CD4-positive, alpha-beta memory T cell (primary cell): Measurements from ENCODE around the gene TDRD9. TPM values are rescaled to one million over a fixed set of nuclear protein-coding genes. Genes with fewer than 3 reads are reported as not detected.

Source experiments
- CTCF ChIA-PET: fragments of 350-600 bp; sonication (Branson Sonifier 250); formaldehyde crosslinking; loops from one replicate; lab custom pipeline; 2021; ENCODE audit warnings: inconsistent platforms; ENCODE audit not compliant: partially characterized antibody; lab: Charles Lee
- POLR2A ChIA-PET: fragments of 350-600 bp; sonication (Branson Sonifier 250); formaldehyde crosslinking; loops from one replicate; lab custom pipeline; 2021; ENCODE audit not compliant: partially characterized antibody; lab: Charles Lee
- DNase-seq, 5 donors: peaks; one replicate each; pipeline versions ENCODE4 v3.0.0 to v3.0.0-alpha.2; 2020 to 2022; ENCODE audit warnings: mixed read lengths in 1 of 5
- H3K27ac ChIP-seq: one replicate; pipeline ENCODE4 v1.7.0; 2013; ENCODE audit warnings: low read depth, low read length
- H3K27me3 ChIP-seq: 2 replicates; pipeline ENCODE4 v1.7.0; 2013; ENCODE audit warnings: mild to moderate bottlenecking, low read length, moderate library complexity; ENCODE audit not compliant: insufficient read depth
- H3K36me3 ChIP-seq: 2 replicates; pipeline ENCODE4 v1.7.0; 2013; ENCODE audit warnings: mild to moderate bottlenecking, low read length, moderate library complexity; ENCODE audit not compliant: insufficient read depth
- H3K4me1 ChIP-seq: 2 replicates; pipeline ENCODE4 v1.7.0; 2013; ENCODE audit warnings: mild to moderate bottlenecking, low read length, moderate library complexity; ENCODE audit not compliant: insufficient read depth
- H3K4me3 ChIP-seq, 2 donors: one replicate each; pipeline ENCODE4 v1.7.0; 2013; ENCODE audit warnings: low read length in 2 of 2, mild to moderate bottlenecking in 1 of 2
- H3K9me3 ChIP-seq, 2 donors: one replicate each; pipeline ENCODE4 v1.7.0; 2013; ENCODE audit warnings: low read length in 2 of 2, control low read depth in 1 of 2; ENCODE audit not compliant: control insufficient read depth in 1 of 2
- H3K27ac Mint-ChIP-seq, 7 donors: one replicate each; pipeline ENCODE4 v1.8.0; 2020 to 2021; ENCODE audit warnings: mixed read lengths in 7 of 7, mild to moderate bottlenecking in 6 of 7, inconsistent platforms in 3 of 7, moderate library complexity in 3 of 7
- H3K27me3 Mint-ChIP-seq, 2 donors: one replicate each; pipeline ENCODE4 v1.8.0; 2020 to 2021; ENCODE audit warnings: mixed read lengths in 2 of 2
- H3K36me3 Mint-ChIP-seq, 2 donors: one replicate each; pipeline ENCODE4 v1.8.0; 2020 to 2021; ENCODE audit warnings: mixed read lengths in 2 of 2, inconsistent platforms in 1 of 2, mild to moderate bottlenecking in 1 of 2
- H3K4me1 Mint-ChIP-seq, 4 donors: one replicate each; pipeline ENCODE4 v1.8.0; 2020 to 2021; ENCODE audit warnings: mixed read lengths in 4 of 4, mild to moderate bottlenecking in 1 of 4
- H3K4me3 Mint-ChIP-seq, 8 donors: one replicate each; pipeline ENCODE4 v1.8.0; 2020 to 2021; ENCODE audit warnings: mixed read lengths in 8 of 8, mild to moderate bottlenecking in 7 of 8, moderate library complexity in 6 of 8, inconsistent platforms in 3 of 8
- H3K9me3 Mint-ChIP-seq, 8 donors: one replicate each; pipeline ENCODE4 v1.8.0; 2020 to 2021; ENCODE audit warnings: mixed read lengths in 8 of 8, mild to moderate bottlenecking in 5 of 8, inconsistent platforms in 3 of 8, moderate library complexity in 1 of 8
- intact Hi-C: fragments of 100-400 bp; cut with micrococcal nuclease; formaldehyde crosslinking; loops from one replicate; pipeline ENCODE4 v1.15.1; 2023
- polyA plus RNA-seq, 2 donors: library from polyadenylated mRNA; unstranded; fragments of 300-500 nt; fragmentation: Illumina TruSeq; gene quantifications; one replicate each; pipeline ENCODE4 v1.2.3, GENCODE V29; 2021
- total RNA-seq, 2 experiments: library from RNA; stranded (reverse); gene quantifications; one replicate each; pipeline ENCODE4 v1.2.3, GENCODE V29; 2021

Gene TDRD9
- total and polyA plus RNA-seq, 4 experiments from 2014 or later: 0.28 to 1.2 (median 0.59) TPM

DNA sequence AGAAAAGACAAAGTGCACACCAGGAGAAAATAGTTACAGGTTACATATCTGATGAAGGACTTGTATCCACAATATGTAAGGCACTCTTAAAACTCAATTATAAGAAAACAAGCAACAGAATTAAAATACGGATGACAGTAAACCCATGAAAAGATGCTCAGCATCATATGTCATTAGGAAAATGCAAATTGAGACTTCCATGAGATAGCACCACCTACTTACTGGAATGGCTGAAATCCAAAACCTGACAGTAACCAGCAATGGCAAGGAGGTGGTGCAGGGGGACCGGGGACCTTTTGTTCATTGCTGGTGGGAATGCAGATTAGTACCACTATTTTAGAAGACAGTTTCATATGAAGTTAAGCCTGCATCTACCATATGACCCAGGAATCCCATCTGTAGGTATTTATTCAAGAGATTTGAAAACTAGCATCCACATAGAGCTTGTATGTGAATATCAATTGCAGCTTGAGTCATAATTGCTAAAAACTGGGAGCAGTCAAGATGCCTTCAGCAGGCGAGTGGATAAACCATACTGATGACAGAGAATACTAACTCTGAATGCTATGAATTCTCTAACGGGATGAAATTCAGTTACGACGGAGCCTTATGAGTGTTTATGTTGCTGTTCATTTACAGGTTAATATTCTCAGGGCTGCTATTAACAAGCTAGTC, 113.3 kb downstream of the TDRD9 start:
- Mint-ChIP-seq H3K4me1 (no peaks in the 10 kb centered on the region), H3K9me3 (no peaks in the 10 kb centered on the region), H3K27ac (peak overlapping the region in 1 of 7 donors; percentile 63), H3K36me3 (no peaks in the 10 kb centered on the region), H3K27me3 (peaks cover 22 to 25% of the 10 kb centered on the region in 2 donors), H3K4me3 (no peak overlapping the region)
- intact Hi-C loops: no loop called here
- Histone ChIP-seq H3K27me3 (no peaks in the 10 kb centered on the region), H3K4me1 (no peaks in the 10 kb centered on the region), H3K4me3 (no peak overlapping the region), H3K27ac (no peak overlapping the region), H3K9me3 (no peaks in the 10 kb centered on the region), H3K36me3 (no peaks in the 10 kb centered on the region)
- no peak for DNase-seq
- CTCF ChIA-PET: no interaction called here
- POLR2A ChIA-PET: no interaction called here

DNA sequence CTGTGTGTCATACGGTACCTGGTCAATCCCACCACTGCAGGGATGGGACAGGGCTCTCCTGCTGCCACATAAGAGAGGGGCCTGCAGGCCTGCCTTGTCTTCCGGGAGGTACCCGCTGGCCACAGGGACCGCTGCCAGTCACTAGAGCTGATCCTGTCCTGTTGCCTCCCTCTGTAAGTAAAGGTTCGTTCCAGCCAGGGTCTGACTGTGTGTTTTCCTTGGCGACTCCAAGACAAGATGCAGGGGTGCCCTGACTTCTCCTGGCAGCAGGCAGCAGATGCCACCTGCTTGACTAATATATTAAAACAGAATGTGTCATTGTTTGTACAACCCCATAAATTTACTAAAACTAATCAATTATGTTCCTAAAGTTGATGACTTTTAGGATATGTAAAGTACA, 115.8 kb downstream of the TDRD9 start:
- no peak for DNase-seq
- H3K36me3 Mint-ChIP-seq: no peaks in the 10 kb centered on the region
- POLR2A ChIA-PET: no interaction called here
- H3K4me1 Mint-ChIP-seq: no peaks in the 10 kb centered on the region
- Histone ChIP-seq H3K36me3 (no peaks in the 10 kb centered on the region), H3K27ac (no peak overlapping the region), H3K27me3 (no peaks in the 10 kb centered on the region), H3K9me3 (no peaks in the 10 kb centered on the region), H3K4me1 (no peaks in the 10 kb centered on the region), H3K4me3 (no peak overlapping the region)
- CTCF ChIA-PET: no interaction called here
- no peak overlapping the region for H3K4me3 Mint-ChIP-seq
- H3K27ac Mint-ChIP-seq: no peak overlapping the region
- intact Hi-C loops: no loop called here
- peaks cover 12 to 23% of the 10 kb centered on the region in 2 donors for H3K27me3 Mint-ChIP-seq
- no peaks in the 10 kb centered on the region for H3K9me3 Mint-ChIP-seq

DNA sequence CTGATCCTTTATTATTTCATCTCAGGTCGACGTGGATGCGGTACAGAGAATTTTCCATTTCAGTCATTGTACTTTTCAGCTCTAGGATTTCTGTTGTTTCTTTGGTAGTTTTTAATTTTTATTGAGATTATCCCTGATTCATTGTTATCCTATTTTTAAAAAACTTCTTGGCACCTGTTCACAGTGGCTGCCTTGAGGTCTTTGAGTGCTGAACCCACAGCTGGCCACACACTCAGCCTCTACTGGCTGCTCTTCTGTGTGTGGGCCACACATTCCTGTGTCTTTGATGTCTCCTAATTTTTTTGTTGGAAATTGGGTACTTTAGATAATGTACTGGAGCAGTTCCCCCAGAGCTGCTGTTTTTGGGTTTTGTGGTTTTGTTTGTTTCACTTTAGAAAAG, 119.5 kb downstream of the TDRD9 start:
- Histone ChIP-seq H3K4me1 (no peaks in the 10 kb centered on the region), H3K36me3 (no peaks in the 10 kb centered on the region), H3K27me3 (no peaks in the 10 kb centered on the region), H3K9me3 (no peaks in the 10 kb centered on the region), H3K27ac (no peak overlapping the region), H3K4me3 (no peak overlapping the region)
- CTCF ChIA-PET: interaction anchor here (2.2 kb wide), 1 partner anchor 30 kb away, joined by 7 read pairs; no protein-coding TSS in a partner anchor
- Mint-ChIP-seq H3K9me3 (no peaks in the 10 kb centered on the region), H3K27ac (no peak overlapping the region), H3K4me3 (no peak overlapping the region), H3K4me1 (no peaks in the 10 kb centered on the region), H3K36me3 (no peaks in the 10 kb centered on the region), H3K27me3 (peaks cover 8 to 21% of the 10 kb centered on the region in 2 donors)
- POLR2A ChIA-PET: no interaction called here
- no peak for DNase-seq
- intact Hi-C loops: no loop called here

DNA sequence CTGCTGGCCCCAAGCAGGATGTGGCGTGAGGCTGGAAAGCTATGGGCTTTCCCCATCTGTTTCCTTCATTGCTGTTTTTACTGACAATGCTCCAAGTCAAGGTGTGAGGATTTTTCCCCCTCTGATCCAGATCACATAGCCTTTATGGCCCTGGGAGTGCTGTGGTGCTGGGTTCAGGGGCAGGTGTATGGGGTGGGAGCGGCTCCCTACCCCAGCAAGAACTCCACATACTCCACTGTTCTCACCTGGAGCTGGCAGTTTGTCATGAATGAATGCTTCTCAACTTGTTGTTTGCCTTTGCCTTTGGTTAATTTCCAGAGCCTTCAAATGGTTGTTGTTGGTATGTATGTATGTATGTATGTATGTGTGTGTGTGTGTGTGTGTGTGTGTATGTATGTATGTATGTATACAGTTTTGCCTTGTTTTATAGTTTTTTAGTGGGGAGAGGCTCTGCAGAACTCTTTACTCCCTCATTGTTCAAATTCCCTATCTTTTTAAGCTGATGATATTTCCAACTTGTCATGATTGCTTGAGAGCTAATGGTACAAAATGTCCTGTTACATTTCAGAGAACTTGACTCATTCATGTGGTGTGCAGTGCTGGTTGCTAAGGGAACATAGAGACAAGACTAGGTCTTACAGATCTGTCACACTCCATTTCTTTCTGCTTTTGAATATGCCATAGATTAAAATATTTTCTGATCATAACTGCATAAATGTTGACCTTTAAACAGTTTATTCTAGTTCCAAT, 120.7 kb downstream of the TDRD9 start:
- Histone ChIP-seq H3K36me3 (no peaks in the 10 kb centered on the region), H3K4me3 (no peak overlapping the region), H3K27ac (no peak overlapping the region), H3K27me3 (no peaks in the 10 kb centered on the region), H3K9me3 (no peaks in the 10 kb centered on the region), H3K4me1 (no peaks in the 10 kb centered on the region)
- Mint-ChIP-seq H3K4me1 (no peaks in the 10 kb centered on the region), H3K9me3 (no peaks in the 10 kb centered on the region), H3K36me3 (no peaks in the 10 kb centered on the region), H3K27me3 (peaks cover 8 to 22% of the 10 kb centered on the region in 2 donors), H3K27ac (no peak overlapping the region), H3K4me3 (no peak overlapping the region)
- ChIA-PET CTCF (interaction anchor here (2.2 kb wide), 1 partner anchor 29 kb away, joined by 7 read pairs; no protein-coding TSS in a partner anchor), POLR2A (no interaction called here)
- intact Hi-C loops: no loop called here
- DNase-seq: no peak

DNA sequence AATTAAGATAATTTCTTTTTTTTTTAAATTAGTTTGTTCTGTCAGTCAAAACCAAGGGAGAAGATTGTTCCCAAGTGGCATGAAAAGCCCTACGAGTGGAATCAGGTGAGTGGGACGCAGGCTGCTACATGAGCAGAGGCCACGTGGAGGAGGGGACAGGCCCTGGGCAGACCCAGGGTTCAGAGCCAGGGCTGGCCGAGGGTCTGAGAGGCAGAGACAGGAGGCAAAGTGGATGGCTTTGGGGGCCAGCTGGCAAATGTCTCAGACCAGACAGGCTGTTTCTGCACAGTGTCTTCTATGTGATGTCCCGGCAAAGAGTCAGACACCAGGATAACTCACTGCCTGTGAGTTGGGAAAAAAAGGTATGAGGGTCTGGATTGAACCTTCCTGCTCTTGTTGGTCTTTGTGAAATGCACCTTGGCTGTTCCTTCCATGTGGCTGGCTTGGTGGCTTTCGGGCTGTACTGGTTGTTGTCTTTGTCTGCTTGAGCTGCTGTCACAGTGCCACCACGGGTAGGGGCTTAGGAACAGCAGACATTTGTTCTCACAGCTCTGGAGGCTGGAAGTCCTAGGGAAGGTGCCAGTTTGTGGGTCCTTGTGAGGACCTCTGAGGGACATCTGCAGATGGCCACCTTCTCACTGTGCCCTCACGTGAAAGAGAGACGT, 121.5 kb downstream of the TDRD9 start:
- Histone ChIP-seq H3K27me3 (no peaks in the 10 kb centered on the region), H3K27ac (no peak overlapping the region), H3K36me3 (no peaks in the 10 kb centered on the region), H3K9me3 (no peaks in the 10 kb centered on the region), H3K4me1 (no peaks in the 10 kb centered on the region), H3K4me3 (no peak overlapping the region)
- Mint-ChIP-seq H3K36me3 (no peaks in the 10 kb centered on the region), H3K9me3 (no peaks in the 10 kb centered on the region), H3K4me1 (no peaks in the 10 kb centered on the region), H3K27ac (peak overlapping the region in 1 of 7 donors; percentile 86), H3K27me3 (peaks cover 10 to 20% of the 10 kb centered on the region in 2 donors), H3K4me3 (no peak overlapping the region)
- CTCF ChIA-PET: no interaction called here
- intact Hi-C loops: no loop called here
- no peak for DNase-seq
- POLR2A ChIA-PET: no interaction called here

DNA sequence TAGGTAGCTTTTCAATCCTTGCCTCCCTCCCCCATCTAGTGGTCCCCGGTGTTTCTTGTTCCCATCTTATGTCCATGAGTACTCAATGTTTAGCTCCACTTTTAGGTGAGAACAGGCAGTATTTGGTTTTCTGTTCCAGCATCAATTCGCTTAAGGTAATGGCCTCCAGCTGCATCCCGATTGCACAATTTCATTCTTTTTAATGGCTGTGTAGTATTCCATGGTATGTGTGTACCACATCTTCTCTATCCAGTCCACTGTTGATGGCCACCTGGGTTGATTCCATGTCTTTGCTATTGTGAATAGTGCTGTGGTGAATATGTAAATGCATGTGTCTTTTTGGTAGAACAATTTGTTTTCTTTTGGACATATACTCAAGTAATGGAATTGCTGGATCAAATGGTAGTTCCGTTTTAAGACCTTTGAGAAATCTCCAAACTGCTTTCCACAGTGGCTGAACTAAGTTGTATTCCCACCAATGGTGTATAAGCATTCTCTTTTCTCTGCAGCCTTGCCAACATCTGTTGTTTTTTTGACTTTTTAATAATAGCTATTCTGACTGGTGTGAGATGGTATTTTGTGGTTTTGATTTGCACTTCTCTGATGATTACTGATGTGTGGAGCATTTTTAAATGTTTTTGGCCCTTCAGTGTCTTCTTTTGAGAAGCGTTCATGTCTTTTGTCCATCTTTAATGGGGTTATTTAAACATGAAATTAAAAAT, 123.0 kb downstream of the TDRD9 start:
- Histone ChIP-seq H3K4me3 (no peak overlapping the region), H3K27ac (no peak overlapping the region), H3K4me1 (no peaks in the 10 kb centered on the region), H3K27me3 (no peaks in the 10 kb centered on the region), H3K36me3 (no peaks in the 10 kb centered on the region), H3K9me3 (no peaks in the 10 kb centered on the region)
- POLR2A ChIA-PET: no interaction called here
- Mint-ChIP-seq H3K4me1 (no peaks in the 10 kb centered on the region), H3K27ac (no peak overlapping the region), H3K36me3 (no peaks in the 10 kb centered on the region), H3K4me3 (no peak overlapping the region), H3K9me3 (no peaks in the 10 kb centered on the region), H3K27me3 (peaks cover 12 to 21% of the 10 kb centered on the region in 2 donors)
- intact Hi-C loops: no loop called here
- DNase-seq: no peak
- CTCF ChIA-PET: no interaction called here
